Stimulated activated CD8-positive, alpha-beta memory T cell treated with anti-CD3 and anti-CD28 coated beads, Interleukin-4, amount 100 ng/mL, for 24 hours (primary cell): ENCODE measurements around the gene KLRC3.
"Not testable (repeated sequence)": the region's sequence is repeated elsewhere in the genome, so short reads cannot be mapped to it uniquely, and the experiment has no call there.

Experiments
- DNase-seq: peaks from one replicate; pipeline ENCODE4 v3.0.0-alpha.2; 2020; ENCODE audit warnings: low read depth

KLRC3 gene

GRCh38 chr12:10400829-10401228 is 19.6 kb downstream of the KLRC3 start:
- DNase-seq: no peak

GRCh38 chr12:10398168-10398567 is 22.2 kb downstream of the KLRC3 start:
- no peak for DNase-seq

GRCh38 chr12:10397296-10397695 is 23.1 kb downstream of the KLRC3 start:
- DNase-seq: no peak

- not testable (repeated sequence) for DNase-seq
Observed at GRCh38 chr12:10396176-10396575, 24.2 kb downstream of the KLRC3 start.

GRCh38 chr12:10395390-10395998 is 24.9 kb downstream of the KLRC3 start:
- DNase-seq: no peak

GRCh38 chr12:10394531-10395152 is 25.8 kb downstream of the KLRC3 start:
- DNase-seq: not testable (repeated sequence)

- DNase-seq: no peak
Observed at GRCh38 chr12:10393291-10393690, 27.1 kb downstream of the KLRC3 start.

- DNase-seq: no peak
Observed at GRCh38 chr12:10392394-10392930, 27.9 kb downstream of the KLRC3 start.

- DNase-seq: not testable (repeated sequence)
Observed at GRCh38 chr12:10390991-10391390, 29.4 kb downstream of the KLRC3 start.

GRCh38 chr12:10389904-10390303 is 30.5 kb downstream of the KLRC3 start, which contains the start of gene KLRK1:
Gene KLRK1, minus strand, starts transcription at chr12:10390041. Its CDS starts 1,231 bp downstream, at chr12:10388810.
- DNase-seq: no peak

- DNase-seq: no peak
Observed at GRCh38 chr12:10388624-10389413, 31.6 kb downstream of the KLRC3 start.

GRCh38 chr12:10387498-10387897 is 32.9 kb downstream of the KLRC3 start:
- not testable (repeated sequence) for DNase-seq

- no peak for DNase-seq
Observed at GRCh38 chr12:10386857-10387256, 33.5 kb downstream of the KLRC3 start.

GRCh38 chr12:10385166-10385613 is 35.2 kb downstream of the KLRC3 start:
- DNase-seq: no peak

- DNase-seq: no peak
Observed at GRCh38 chr12:10384191-10384590, 36.2 kb downstream of the KLRC3 start.

- no peak for DNase-seq
Observed at GRCh38 chr12:10381928-10382628, 38.3 kb downstream of the KLRC3 start.

- DNase-seq: not testable (repeated sequence)
Observed at GRCh38 chr12:10378737-10379136, 41.7 kb downstream of the KLRC3 start.

- no peak for DNase-seq
Observed at GRCh38 chr12:10374624-10375018, 45.8 kb downstream of the KLRC3 start.

GRCh38 chr12:10372559-10372958 is 47.8 kb downstream of the KLRC3 start:
- no peak for DNase-seq

- DNase-seq: not testable (repeated sequence)
Observed at GRCh38 chr12:10371893-10372535, 48.4 kb downstream of the KLRC3 start.
